HEK293 (cell line): ENCODE data around the gene BPIFB4.
"Not testable (repeated sequence)": the region's sequence is repeated elsewhere in the genome, so short reads cannot be mapped to it uniquely, and the experiment has no call there.

ENCODE experiments used
- CTCF ChIA-PET: fragments of 350-600 bp; formaldehyde crosslinking; extraction: SDS; loops from one replicate; lab custom pipeline; 2021; ENCODE audit warnings: antibody characterized with exemption; lab: Yijun Ruan, JAX
- POLR2A ChIA-PET: fragments of 300-600 bp; formaldehyde crosslinking; extraction: SDS; loops from one replicate; lab custom pipeline; 2020; ENCODE audit warnings: antibody characterized with exemption, inconsistent platforms; lab: Yijun Ruan, JAX
- H3K27ac ChIP-seq: fragments of 200-500 bp; sonication (Bioruptor generic); 2 replicates; pipeline ENCODE4 v1.5.1; 2014; ENCODE audit warnings: low read depth, low read length, control low read depth, inconsistent platforms; ENCODE audit errors: extremely low read depth
- H3K36me3 ChIP-seq, 2 experiments: fragments of 200-500 bp in 1 of 2; sonication (Bioruptor generic) in 1 of 2; 1 replicate in 1 of 2; 2 replicates in 1 of 2; pipeline ENCODE4 v1.5.1; 2014 to 2017; ENCODE audit warnings: inconsistent platforms in 2 of 2, low read length in 2 of 2; ENCODE audit not compliant: control insufficient read depth in 2 of 2, insufficient read depth in 1 of 2
- H3K4me1 ChIP-seq: fragments of 200-500 bp; sonication (Bioruptor generic); 2 replicates; pipeline ENCODE4 v1.5.1; 2014; ENCODE audit warnings: mild to moderate bottlenecking, low read length, inconsistent platforms; ENCODE audit not compliant: control insufficient read depth, insufficient read depth
- H3K4me3 ChIP-seq: 2 replicates; pipeline ENCODE4 v1.5.1; 2011; ENCODE audit warnings: low read depth, mild to moderate bottlenecking, control low read depth, low read length, moderate library complexity
- H3K9me3 ChIP-seq: fragments of 200-500 bp; sonication (Bioruptor generic); 2 replicates; pipeline ENCODE4 v1.5.1; 2014; ENCODE audit warnings: low read depth, low read length, inconsistent platforms; ENCODE audit not compliant: control insufficient read depth, insufficient read depth
- BCL11B ChIP-seq: fragments of 450-650 bp; formaldehyde crosslinking; IDR thresholded peaks from 2 replicates; pipeline ENCODE4 v1.5.1; 2016; ENCODE audit warnings: low read depth, missing biosample characterization, missing genetic modification characterization
- GLIS2 ChIP-seq: fragments of 450-650 bp; formaldehyde crosslinking; IDR thresholded peaks from 2 replicates; pipeline ENCODE4 v1.5.1; 2016; ENCODE audit warnings: missing biosample characterization, missing genetic modification characterization
- IKZF3 ChIP-seq: fragments of 450-650 bp; IDR thresholded peaks from 2 replicates; pipeline ENCODE4 v1.5.0; 2018; ENCODE audit warnings: missing biosample characterization, mild to moderate bottlenecking, missing genetic modification characterization, moderate library complexity
- KLF1 ChIP-seq: fragments of 450-650 bp; formaldehyde crosslinking; IDR thresholded peaks from 2 replicates; pipeline ENCODE4 v1.5.1; 2016; ENCODE audit warnings: missing biosample characterization, missing genetic modification characterization
- KLF8 ChIP-seq: fragments of 450-650 bp; formaldehyde crosslinking; IDR thresholded peaks from 2 replicates; pipeline ENCODE4 v1.5.1; 2016; ENCODE audit warnings: missing biosample characterization, missing genetic modification characterization
- SP7 ChIP-seq: fragments of 450-650 bp; formaldehyde crosslinking; IDR thresholded peaks from 2 replicates; pipeline ENCODE4 v1.5.1; 2016; ENCODE audit warnings: missing biosample characterization, missing genetic modification characterization
- TCF7L2 ChIP-seq: IDR thresholded peaks from 2 replicates; pipeline ENCODE4 v1.6.1; 2011; ENCODE audit warnings: low read depth, mild to moderate bottlenecking, inconsistent platforms, low read length, moderate library complexity, borderline replicate concordance
- YY1 ChIP-seq: fragments of 450-650 bp; formaldehyde crosslinking; IDR thresholded peaks from 2 replicates; pipeline ENCODE4 v1.5.1; 2018; ENCODE audit warnings: missing biosample characterization, missing genetic modification characterization
- ZBTB48 ChIP-seq: fragments of 450-650 bp; formaldehyde crosslinking; IDR thresholded peaks from 2 replicates; pipeline ENCODE4 v1.5.1; 2016; ENCODE audit warnings: missing biosample characterization, missing genetic modification characterization
- ZBTB7A ChIP-seq: fragments of 450-650 bp; formaldehyde crosslinking; IDR thresholded peaks from 2 replicates; pipeline ENCODE4 v1.5.1; 2016; ENCODE audit warnings: low read depth, missing biosample characterization, missing genetic modification characterization
- ZNF19 ChIP-seq: fragments of 450-650 bp; formaldehyde crosslinking; IDR thresholded peaks from 2 replicates; pipeline ENCODE4; 2016; ENCODE audit warnings: missing biosample characterization, missing genetic modification characterization, low read depth
- ZNF24 ChIP-seq: fragments of 450-650 bp; formaldehyde crosslinking; IDR thresholded peaks from 2 replicates; pipeline ENCODE4 v1.5.1; 2016; ENCODE audit warnings: missing biosample characterization, missing genetic modification characterization
- ZNF248 ChIP-seq: fragments of 450-650 bp; formaldehyde crosslinking; IDR thresholded peaks from 2 replicates; pipeline ENCODE4 v1.5.1; 2017; ENCODE audit warnings: missing biosample characterization, missing genetic modification characterization
- ZNF311 ChIP-seq: fragments of 450-650 bp; formaldehyde crosslinking; IDR thresholded peaks from 2 replicates; pipeline ENCODE4 v1.5.1; 2017; ENCODE audit warnings: missing biosample characterization, missing genetic modification characterization, borderline replicate concordance
- ZNF37A ChIP-seq: fragments of 450-650 bp; IDR thresholded peaks from 2 replicates; pipeline ENCODE4 v1.5.1; 2018; ENCODE audit warnings: missing biosample characterization, missing genetic modification characterization
- ZNF391 ChIP-seq: fragments of 450-650 bp; formaldehyde crosslinking; IDR thresholded peaks from 2 replicates; pipeline ENCODE4 v1.5.1; 2016; ENCODE audit warnings: low read depth, missing biosample characterization, missing genetic modification characterization, borderline replicate concordance
- ZNF677 ChIP-seq: fragments of 450-650 bp; IDR thresholded peaks from 2 replicates; pipeline ENCODE4 v1.5.0; 2018; ENCODE audit warnings: missing biosample characterization, mild to moderate bottlenecking, missing genetic modification characterization, moderate library complexity
- ZNF843 ChIP-seq: fragments of 450-650 bp; formaldehyde crosslinking; IDR thresholded peaks from 2 replicates; pipeline ENCODE4 v1.5.1; 2016; ENCODE audit warnings: missing biosample characterization, missing genetic modification characterization
- TF ChIP-seq, protein P1 (sequence below): fragments of 450-650 bp; formaldehyde crosslinking; IDR thresholded peaks from 2 replicates; pipeline ENCODE4 v1.5.1; 2016; ENCODE audit warnings: missing biosample characterization, missing genetic modification characterization, borderline replicate concordance

The BPIFB4 gene

DNA sequence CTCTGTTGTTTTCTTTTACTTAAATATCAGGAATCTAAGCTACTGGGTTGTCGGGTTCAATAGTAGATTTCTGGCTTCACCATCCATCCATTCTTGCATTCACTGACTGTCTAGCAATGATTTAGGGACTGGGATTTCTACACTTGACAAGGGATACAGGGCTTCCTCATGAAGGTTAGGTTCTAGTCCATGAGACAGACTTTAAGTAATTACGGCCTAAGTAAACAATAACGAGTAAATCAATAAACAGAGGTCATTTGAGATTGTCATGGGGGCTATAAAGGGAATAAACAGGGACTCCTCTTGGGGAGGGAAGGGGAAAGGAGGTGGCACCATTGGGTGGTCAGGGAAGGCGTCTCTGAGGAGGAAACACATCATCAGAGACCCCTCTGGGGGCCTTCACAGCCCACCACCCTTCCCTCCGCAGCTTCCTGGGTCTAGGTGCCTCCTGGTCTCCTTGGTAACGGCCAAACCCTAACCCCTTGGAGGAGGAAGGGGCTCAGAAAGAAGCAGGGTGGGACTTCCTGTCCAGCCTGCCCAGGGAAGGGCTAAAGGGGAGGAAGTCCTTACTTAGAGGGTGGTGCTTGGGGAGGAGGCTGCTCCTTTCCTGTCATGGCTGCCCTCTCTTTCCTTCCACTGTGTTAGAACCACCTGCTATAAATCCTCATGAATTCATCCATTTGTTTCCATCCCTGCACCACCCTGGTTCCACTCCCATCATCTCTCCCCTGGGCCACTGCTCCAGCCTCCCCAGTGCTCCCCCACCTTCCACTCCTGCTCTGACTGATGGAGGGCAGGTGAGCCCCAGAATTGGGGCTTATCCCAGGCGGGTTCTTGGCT, 33.3 kb downstream of the BPIFB4 start:
- Histone ChIP-seq H3K4me3 (no peak overlapping the region), H3K27ac (no peak overlapping the region), H3K36me3 (no peaks in the 10 kb centered on the region), H3K4me1 (no peaks in the 10 kb centered on the region), H3K9me3 (no peaks in the 10 kb centered on the region)
- ChIA-PET CTCF (interaction anchor here (0.8 kb wide), 1 partner anchor 13 kb away, joined by 8 read pairs; no protein-coding TSS in a partner anchor), POLR2A (no interaction called here)
- TF ChIP-seq TCF7L2: no peak

- Histone ChIP-seq H3K9me3 (no peaks in the 10 kb centered on the region), H3K36me3 (no peaks in the 10 kb centered on the region), H3K4me3 (no peak overlapping the region), H3K4me1 (no peaks in the 10 kb centered on the region), H3K27ac (no peak overlapping the region)
- POLR2A ChIA-PET: no interaction called here
- TF ChIP-seq KLF1 (tag by site-specific recombination): no peak
- no peak for TF ChIP-seq ZNF24 (tag by site-specific recombination)
- CTCF ChIA-PET: interaction anchor here (0.8 to 1.0 kb wide), 2 partner anchors 14 to 179 kb away, joined by 3 to 8 read pairs; no protein-coding TSS in a partner anchor
Observed at GRCh38 chr20:33113387-33113908, 34.0 kb downstream of the BPIFB4 start.

- H3K4me1 ChIP-seq, H3K27ac ChIP-seq, H3K9me3 ChIP-seq, CTCF ChIA-PET, POLR2A ChIA-PET, H3K36me3 ChIP-seq, H3K4me3 ChIP-seq: not testable (repeated sequence)
Observed at GRCh38 chr20:33115501-33115900, 36.1 kb downstream of the BPIFB4 start.

DNA sequence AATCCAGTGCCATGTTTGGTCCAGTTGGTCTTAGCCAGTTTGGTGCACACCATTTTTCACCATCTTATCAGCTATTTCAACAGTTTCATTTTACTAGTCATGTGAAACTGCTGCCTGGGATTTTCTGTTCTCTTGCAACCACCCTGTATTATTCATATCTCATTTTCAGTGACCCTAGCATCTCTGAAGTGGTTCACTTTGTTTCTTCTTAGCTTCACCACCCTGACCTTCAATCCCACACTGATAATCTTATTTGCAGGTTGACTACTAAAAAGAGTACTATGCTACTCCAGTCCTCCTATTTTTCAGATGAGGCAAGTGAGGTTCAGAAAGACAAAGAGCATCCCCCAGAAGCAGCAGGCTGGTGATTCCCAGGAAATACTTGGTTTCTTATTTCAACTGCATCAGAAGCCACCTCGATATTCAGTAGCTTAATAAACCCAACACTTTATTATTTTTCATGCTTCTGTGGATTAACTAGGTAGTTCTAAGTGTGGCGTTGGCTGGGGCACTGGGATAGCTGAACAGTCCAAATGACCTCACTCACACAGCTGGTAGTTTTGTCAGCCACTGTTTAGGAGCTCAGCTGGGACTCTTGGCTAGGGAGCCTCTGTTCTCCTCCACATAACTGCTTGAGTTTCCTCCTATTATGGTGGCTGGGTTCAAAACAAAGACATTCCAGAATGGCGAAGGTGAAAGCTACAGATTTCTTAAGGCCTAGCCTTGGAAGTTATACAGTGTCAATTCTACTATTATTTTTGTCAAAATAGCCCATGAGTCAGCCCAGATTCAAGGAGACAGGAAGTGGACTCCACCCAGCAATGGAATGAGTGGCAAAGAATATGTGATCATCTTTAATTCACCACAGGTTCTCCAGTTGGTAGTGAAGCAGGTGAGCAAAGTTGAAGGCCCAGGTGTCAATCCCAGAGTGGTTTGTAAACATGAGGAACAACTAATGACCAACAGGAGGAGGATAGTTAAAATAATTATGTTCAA, 40.6 kb downstream of the BPIFB4 start:
- Histone ChIP-seq H3K27ac (no peak overlapping the region), H3K4me1 (no peaks in the 10 kb centered on the region), H3K4me3 (no peak overlapping the region), H3K36me3 (no peaks in the 10 kb centered on the region), H3K9me3 (no peaks in the 10 kb centered on the region)
- TF ChIP-seq ZNF677 (tag by site-specific recombination) (no peak), ZNF248 (tag by site-specific recombination) (no peak), SP7 (tag by site-specific recombination) (no peak), YY1 (tag by site-specific recombination) (no peak), KLF8 (tag by site-specific recombination) (no peak), BCL11B (tag by site-specific recombination) (no peak), ZNF391 (tag by site-specific recombination) (no peak), ZNF843 (tag by site-specific recombination) (no peak)
- ChIA-PET POLR2A (no interaction called here), CTCF (no interaction called here)

DNA sequence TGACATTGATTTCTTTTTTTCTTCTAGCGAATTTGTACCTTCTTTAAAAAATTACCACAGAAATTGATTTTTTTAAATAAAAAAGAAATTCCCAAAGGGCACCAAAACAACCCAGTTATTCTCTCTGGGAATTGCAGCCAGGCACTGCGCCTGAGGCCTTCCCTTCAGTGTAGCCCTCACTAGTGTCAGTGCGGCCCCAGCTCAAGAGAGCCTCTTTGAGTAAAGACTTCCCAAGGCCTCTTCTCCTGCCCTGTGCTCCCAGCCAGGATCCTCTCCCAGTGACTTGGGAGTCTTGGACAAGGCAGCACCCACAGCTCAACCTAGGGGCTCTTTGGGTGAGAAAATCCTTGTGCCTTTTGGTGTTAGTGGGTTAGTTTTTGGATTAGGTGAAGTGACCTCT, 41.5 kb downstream of the BPIFB4 start:
- Histone ChIP-seq H3K4me3 (no peak overlapping the region), H3K36me3 (no peaks in the 10 kb centered on the region), H3K9me3 (no peaks in the 10 kb centered on the region), H3K4me1 (no peaks in the 10 kb centered on the region), H3K27ac (no peak overlapping the region)
- CTCF ChIA-PET: interaction anchor here (0.8 kb wide), 1 partner anchor 89 kb away, joined by 4 read pairs; no protein-coding TSS in a partner anchor
- POLR2A ChIA-PET: no interaction called here
- no peak for TF ChIP-seq IKZF3 (tag by site-specific recombination)
- TF ChIP-seq ZBTB7A (tag by site-specific recombination): no peak
- TF ChIP-seq, protein P1, sequence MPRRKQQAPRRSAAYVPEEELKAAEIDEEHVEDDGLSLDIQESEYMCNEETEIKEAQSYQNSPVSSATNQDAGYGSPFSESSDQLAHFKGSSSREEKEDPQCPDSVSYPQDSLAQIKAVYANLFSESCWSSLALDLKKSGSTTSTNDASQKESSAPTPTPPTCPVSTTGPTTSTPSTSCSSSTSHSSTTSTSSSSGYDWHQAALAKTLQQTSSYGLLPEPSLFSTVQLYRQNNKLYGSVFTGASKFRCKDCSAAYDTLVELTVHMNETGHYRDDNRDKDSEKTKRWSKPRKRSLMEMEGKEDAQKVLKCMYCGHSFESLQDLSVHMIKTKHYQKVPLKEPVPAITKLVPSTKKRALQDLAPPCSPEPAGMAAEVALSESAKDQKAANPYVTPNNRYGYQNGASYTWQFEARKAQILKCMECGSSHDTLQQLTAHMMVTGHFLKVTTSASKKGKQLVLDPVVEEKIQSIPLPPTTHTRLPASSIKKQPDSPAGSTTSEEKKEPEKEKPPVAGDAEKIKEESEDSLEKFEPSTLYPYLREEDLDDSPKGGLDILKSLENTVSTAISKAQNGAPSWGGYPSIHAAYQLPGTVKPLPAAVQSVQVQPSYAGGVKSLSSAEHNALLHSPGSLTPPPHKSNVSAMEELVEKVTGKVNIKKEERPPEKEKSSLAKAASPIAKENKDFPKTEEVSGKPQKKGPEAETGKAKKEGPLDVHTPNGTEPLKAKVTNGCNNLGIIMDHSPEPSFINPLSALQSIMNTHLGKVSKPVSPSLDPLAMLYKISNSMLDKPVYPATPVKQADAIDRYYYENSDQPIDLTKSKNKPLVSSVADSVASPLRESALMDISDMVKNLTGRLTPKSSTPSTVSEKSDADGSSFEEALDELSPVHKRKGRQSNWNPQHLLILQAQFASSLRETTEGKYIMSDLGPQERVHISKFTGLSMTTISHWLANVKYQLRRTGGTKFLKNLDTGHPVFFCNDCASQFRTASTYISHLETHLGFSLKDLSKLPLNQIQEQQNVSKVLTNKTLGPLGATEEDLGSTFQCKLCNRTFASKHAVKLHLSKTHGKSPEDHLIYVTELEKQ (tag by site-specific recombination): no peak
- TF ChIP-seq KLF8 (tag by site-specific recombination): no peak
- no peak for TF ChIP-seq ZNF311 (tag by site-specific recombination)
- TF ChIP-seq GLIS2 (tag by site-specific recombination): no peak
- TF ChIP-seq ZNF37A (tag by site-specific recombination): no peak
- no peak for TF ChIP-seq ZBTB48 (tag by site-specific recombination)
- no peak for TF ChIP-seq ZNF19 (tag by site-specific recombination)
